ENCODE results near the gene SOS1.
A peak's percentile ranks its signal among the peaks of the same experiment; 100 is the strongest.

The SOS1 gene

DNA sequence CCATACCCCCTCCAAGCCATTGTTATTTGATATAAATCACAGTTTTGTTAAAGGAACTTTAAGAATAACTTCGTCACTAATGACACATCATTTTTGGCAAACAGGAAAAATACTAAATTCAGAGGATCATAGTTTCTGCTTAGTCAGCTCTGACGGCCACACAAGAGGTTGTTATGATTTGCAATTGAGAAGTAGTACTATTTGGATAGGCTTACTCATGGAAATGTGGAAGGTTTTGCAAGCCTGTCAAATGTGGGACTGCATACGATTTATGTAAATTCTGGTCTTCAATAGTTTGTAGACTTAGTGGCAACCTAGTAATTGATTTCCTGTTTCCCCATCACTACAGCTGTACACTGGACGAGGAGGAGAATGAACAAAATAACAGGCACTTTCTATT lies 123.1 kb downstream of the SOS1 start:
- DNase-seq (ENCODE audit: low read depth in 2 of 2) = peak; percentile 90 to 98
- TF ChIP-seq, protein P1, sequence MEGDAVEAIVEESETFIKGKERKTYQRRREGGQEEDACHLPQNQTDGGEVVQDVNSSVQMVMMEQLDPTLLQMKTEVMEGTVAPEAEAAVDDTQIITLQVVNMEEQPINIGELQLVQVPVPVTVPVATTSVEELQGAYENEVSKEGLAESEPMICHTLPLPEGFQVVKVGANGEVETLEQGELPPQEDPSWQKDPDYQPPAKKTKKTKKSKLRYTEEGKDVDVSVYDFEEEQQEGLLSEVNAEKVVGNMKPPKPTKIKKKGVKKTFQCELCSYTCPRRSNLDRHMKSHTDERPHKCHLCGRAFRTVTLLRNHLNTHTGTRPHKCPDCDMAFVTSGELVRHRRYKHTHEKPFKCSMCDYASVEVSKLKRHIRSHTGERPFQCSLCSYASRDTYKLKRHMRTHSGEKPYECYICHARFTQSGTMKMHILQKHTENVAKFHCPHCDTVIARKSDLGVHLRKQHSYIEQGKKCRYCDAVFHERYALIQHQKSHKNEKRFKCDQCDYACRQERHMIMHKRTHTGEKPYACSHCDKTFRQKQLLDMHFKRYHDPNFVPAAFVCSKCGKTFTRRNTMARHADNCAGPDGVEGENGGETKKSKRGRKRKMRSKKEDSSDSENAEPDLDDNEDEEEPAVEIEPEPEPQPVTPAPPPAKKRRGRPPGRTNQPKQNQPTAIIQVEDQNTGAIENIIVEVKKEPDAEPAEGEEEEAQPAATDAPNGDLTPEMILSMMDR (IDR thresholded peaks at IDR 0.05; ENCODE audit: low read depth, low read length) = no peak
- H3K4me3 ChIP-seq (replicated peaks in 1 of 2; ENCODE audit: low read depth in 2 of 2, low read length in 2 of 2) = no peak overlapping the region

DNA sequence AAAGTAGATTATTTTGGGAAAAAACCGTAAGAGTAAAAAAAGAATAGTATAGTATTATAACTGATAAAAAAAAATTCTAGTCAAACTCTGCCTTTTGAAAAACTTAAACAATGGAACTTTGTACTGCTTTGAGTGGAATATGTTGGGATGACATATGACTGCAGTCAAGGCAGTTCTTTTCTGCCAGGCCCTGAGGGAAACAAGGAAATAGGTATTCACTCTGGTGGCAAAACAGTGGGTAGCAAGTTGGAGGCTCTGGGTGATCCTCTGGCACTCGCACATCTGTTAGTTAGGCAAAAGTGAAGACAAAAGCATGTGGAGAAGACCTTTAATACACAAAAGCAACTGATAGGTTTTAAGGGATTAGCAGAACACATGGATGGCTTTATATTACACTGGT lies 129.0 kb downstream of the SOS1 start:
- H3K4me3 ChIP-seq (replicated peaks in 1 of 2; ENCODE audit: low read depth in 2 of 2, low read length in 2 of 2) = no peak overlapping the region
- no peak for DNase-seq (ENCODE audit: low read depth in 2 of 2)
- TF ChIP-seq, protein P1 (IDR thresholded peaks at IDR 0.05; ENCODE audit: low read depth, low read length) = no peak

- TF ChIP-seq, protein P1 (IDR thresholded peaks at IDR 0.05; ENCODE audit: low read depth, low read length) = no peak
- no peak for DNase-seq (ENCODE audit: low read depth in 2 of 2)
Measured at GRCh38 chr2:38988716-38989115, 132.1 kb downstream of the SOS1 start.

GRCh38 chr2:38982498-38982897 lies 138.4 kb downstream of the SOS1 start:
- H3K4me3 ChIP-seq (replicated peaks in 1 of 2; ENCODE audit: low read depth in 2 of 2, low read length in 2 of 2) = no peak overlapping the region
- TF ChIP-seq, protein P1 (IDR thresholded peaks at IDR 0.05; ENCODE audit: low read depth, low read length) = no peak
- no peak for DNase-seq (ENCODE audit: low read depth in 2 of 2)

More at GRCh38 chr2:38988716-38989115, 132.1 kb downstream of the SOS1 start:
- no peak overlapping the region for H3K4me3 ChIP-seq (replicated peaks in 1 of 2; ENCODE audit: low read depth in 2 of 2, low read length in 2 of 2)

DNA sequence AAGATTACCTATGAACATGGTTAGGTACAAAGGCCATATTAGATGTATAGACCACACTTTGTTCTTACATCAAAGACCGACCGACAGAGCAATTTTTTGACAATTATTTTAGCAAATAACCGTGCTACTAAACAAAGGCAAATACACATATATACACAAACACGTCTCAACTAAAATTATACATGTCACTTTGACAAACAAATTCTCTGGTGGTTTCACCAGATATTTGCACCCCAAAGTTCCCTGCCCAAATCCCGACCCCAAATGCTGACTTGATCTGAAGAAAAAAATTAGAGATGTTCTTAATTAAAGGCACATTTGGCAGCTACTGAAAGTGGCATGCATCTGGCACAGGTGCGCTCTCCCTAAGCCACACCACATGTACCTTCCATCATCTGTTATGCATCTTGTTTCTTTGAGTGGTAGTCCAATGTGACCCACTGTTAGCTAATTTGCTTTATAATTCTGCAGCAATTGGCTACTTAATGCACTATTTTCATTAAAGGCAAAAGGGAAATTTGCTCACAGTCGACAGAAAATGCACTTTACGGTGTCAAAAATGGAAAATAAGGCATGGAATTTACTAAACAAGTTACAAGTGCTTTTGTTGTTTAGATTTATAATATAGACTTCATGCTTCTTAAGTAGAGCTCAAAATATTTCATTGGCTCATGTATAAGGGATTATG lies 139.0 kb downstream of the SOS1 start:
- TF ChIP-seq, protein P1 (IDR thresholded peaks at IDR 0.05; ENCODE audit: low read depth, low read length) = no peak
- DNase-seq (ENCODE audit: low read depth in 2 of 2) = no peak

GRCh38 chr2:38981003-38981669 lies 139.7 kb downstream of the SOS1 start:
- no peak overlapping the region for H3K4me3 ChIP-seq (replicated peaks in 1 of 2; ENCODE audit: low read depth in 2 of 2, low read length in 2 of 2)
- TF ChIP-seq, protein P1 (IDR thresholded peaks at IDR 0.05; ENCODE audit: low read depth, low read length) = no peak
- DNase-seq (ENCODE audit: low read depth in 2 of 2) = no peak

More for the DNA sequence above, 139.0 kb downstream of the SOS1 start:
- H3K4me3 ChIP-seq (replicated peaks in 1 of 2; ENCODE audit: low read depth in 2 of 2, low read length in 2 of 2) = no peak overlapping the region

Data from cardiac fibroblast (primary cell).